Medulla oblongata (tissue), 1 donor: ENCODE measurements around the gene PCDHGB6.
A peak's percentile ranks its signal among the peaks of the same experiment; 100 is the strongest.
"Not testable (repeated sequence)": the region's sequence is repeated elsewhere in the genome, so short reads cannot be mapped to it uniquely, and the experiment has no call there.

Experiments
- DNase-seq: peaks from one replicate; pipeline ENCODE4 v3.0.0-alpha.2; 2015; ENCODE audit errors: extremely low spot score

Gene PCDHGB6

GRCh38 chr5:141419074-141419880 is 11.5 kb downstream of the PCDHGB6 start:
- DNase-seq: no peak

DNA sequence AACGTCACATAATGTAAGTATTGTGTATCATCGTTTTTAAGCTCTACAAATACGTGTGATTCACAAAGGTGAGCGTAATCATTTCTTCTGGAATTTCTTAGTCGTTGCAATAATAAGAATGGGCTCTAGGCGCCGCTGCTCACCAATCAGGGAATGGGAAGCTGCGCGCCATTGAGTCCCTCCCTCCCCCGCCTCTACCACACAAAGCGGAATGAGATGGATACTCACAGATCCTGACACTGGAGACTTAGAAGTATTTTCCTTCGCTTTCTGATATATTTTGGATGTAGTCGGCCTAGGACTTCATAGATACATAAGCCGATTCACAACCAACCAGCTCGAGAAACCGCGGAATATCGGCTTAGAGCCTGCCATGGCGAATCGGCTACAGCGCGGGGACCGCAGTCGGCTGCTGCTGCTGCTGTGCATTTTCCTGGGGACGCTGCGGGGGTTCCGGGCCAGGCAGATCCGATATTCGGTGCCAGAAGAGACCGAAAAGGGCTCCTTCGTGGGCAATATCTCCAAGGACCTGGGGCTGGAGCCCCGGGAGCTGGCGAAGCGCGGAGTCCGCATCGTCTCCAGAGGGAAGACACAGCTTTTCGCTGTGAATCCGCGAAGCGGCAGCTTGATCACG is 13.2 kb downstream of the PCDHGB6 start, which contains the start of gene PCDHGA11:
PCDHGA11 (plus strand) TSS at position 197 of the 634 bp plus-strand sequence; CDS start at position 374, 177 bp downstream.
- peak; percentile 30 for DNase-seq

GRCh38 chr5:141421489-141421855 is 13.7 kb downstream of the PCDHGB6 start:
- no peak for DNase-seq

DNA sequence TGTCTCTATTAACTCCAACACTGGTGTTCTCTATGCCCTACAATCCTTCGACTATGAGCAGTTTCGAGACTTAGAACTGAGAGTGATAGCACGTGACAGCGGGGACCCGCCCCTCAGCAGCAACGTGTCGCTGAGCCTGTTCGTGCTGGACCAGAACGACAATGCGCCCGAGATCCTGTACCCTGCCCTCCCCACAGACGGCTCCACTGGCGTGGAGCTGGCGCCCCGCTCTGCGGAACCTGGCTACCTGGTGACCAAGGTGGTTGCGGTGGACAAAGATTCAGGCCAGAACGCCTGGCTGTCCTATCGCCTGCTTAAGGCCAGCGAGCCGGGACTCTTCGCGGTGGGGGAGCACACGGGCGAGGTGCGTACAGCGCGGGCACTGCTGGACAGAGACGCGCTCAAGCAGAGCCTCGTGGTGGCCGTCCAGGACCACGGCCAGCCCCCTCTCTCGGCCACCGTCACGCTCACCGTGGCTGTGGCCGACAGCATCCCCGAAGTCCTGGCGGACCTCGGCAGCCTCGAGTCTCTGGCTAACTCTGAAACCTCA is 15.0 kb downstream of the PCDHGB6 start:
- DNase-seq: no peak

- DNase-seq: no peak
Measured at GRCh38 chr5:141427783-141428426, 20.1 kb downstream of the PCDHGB6 start.

- peak; percentile 62 for DNase-seq
Measured at GRCh38 chr5:141430332-141431113, 22.7 kb downstream of the PCDHGB6 start, which contains the start of gene PCDHGA12. Gene PCDHGA12, plus strand, starts transcription at chr5:141430507. Its CDS starts 253 bp downstream, at chr5:141430760.

DNA sequence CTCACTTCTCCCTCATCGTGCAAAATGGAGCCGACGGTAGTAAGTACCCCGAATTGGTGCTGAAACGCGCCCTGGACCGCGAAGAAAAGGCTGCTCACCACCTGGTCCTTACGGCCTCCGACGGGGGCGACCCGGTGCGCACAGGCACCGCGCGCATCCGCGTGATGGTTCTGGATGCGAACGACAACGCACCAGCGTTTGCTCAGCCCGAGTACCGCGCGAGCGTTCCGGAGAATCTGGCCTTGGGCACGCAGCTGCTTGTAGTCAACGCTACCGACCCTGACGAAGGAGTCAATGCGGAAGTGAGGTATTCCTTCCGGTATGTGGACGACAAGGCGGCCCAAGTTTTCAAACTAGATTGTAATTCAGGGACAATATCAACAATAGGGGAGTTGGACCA is 23.5 kb downstream of the PCDHGB6 start:
- DNase-seq: no peak

DNA sequence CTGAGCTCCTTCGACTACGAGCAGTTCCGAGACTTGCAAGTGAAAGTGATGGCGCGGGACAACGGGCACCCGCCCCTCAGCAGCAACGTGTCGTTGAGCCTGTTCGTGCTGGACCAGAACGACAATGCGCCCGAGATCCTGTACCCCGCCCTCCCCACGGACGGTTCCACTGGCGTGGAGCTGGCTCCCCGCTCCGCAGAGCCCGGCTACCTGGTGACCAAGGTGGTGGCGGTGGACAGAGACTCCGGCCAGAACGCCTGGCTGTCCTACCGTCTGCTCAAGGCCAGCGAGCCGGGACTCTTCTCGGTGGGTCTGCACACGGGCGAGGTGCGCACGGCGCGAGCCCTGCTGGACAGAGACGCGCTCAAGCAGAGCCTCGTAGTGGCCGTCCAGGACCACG is 24.5 kb downstream of the PCDHGB6 start:
- DNase-seq: not testable (repeated sequence)

DNA sequence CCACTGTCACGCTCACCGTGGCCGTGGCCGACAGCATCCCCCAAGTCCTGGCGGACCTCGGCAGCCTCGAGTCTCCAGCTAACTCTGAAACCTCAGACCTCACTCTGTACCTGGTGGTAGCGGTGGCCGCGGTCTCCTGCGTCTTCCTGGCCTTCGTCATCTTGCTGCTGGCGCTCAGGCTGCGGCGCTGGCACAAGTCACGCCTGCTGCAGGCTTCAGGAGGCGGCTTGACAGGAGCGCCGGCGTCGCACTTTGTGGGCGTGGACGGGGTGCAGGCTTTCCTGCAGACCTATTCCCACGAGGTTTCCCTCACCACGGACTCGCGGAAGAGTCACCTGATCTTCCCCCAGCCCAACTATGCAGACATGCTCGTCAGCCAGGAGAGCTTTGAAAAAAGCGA is 24.9 kb downstream of the PCDHGB6 start:
- not testable (repeated sequence) for DNase-seq

- DNase-seq: no peak
Measured at GRCh38 chr5:141434006-141434405, 26.2 kb downstream of the PCDHGB6 start.

- DNase-seq: no peak
Measured at GRCh38 chr5:141437221-141437620, 29.4 kb downstream of the PCDHGB6 start.

DNA sequence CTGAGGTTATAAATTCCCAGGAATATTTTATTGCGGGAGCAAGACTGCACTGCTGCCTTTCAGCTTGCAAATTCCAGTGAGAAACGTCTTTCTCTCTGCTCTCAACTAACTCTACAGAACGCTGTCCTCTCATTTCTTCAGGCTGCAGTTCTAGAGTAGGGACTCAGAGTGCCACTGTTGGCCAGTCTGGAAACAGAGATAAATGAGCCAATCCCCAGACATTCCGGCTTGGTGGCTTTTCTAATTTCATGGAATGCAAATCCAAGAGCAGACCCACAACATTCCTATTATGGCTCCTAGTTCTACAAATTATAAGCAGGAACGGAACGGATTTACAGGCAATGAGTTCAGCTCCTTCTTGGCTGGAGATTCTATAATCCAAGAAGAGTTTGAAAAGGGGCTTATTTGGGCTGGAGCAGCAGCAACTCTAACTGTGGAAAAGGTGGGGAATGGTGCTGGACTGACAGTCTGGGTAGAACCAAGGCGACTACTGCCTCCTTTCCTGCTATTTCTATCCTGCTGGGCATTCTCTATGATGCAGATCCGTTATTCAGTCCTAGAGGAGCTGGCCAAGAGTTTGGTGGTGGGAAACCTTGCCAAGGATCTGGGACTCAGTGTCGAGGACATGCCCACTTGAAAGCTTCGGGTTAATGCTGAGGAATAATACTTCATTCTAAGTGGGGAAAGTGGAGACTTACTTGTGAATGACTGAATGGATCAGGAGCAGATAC is 31.8 kb downstream of the PCDHGB6 start:
- DNase-seq: no peak

- DNase-seq: no peak
Measured at GRCh38 chr5:141440341-141440740, 32.5 kb downstream of the PCDHGB6 start.

- no peak for DNase-seq
Measured at GRCh38 chr5:141441571-141442170, 33.9 kb downstream of the PCDHGB6 start.
